Myocyte (in vitro differentiated cells): ENCODE data around the gene PRELID3B. TPM values are rescaled to one million over a fixed set of nuclear protein-coding genes. Genes with fewer than 3 reads are reported as not detected.
A peak's percentile ranks its signal among the peaks of the same experiment; 100 is the strongest.
"Not testable (repeated sequence)": the region's sequence is repeated elsewhere in the genome, so short reads cannot be mapped to it uniquely, and the experiment has no call there.

ENCODE experiments used
- DNase-seq: peaks from one replicate; pipeline ENCODE4 v3.0.0-alpha.2; 2012; ENCODE audit warnings: low read depth
- total RNA-seq: library from RNA; depleted of rRNA; stranded (reverse); fragments of >200 nt; gene quantifications from 2 replicates; pipeline ENCODE4 v1.2.3, GENCODE V29; 2014

PRELID3B gene
- total RNA-seq, 1 donor from 2014 or later: 68.3 TPM

GRCh38 chr20:59026904-59027740 is 15.5 kb downstream of the PRELID3B start:
- DNase-seq: no peak

GRCh38 chr20:59025511-59025910 is 17.1 kb downstream of the PRELID3B start:
- no peak for DNase-seq

DNA sequence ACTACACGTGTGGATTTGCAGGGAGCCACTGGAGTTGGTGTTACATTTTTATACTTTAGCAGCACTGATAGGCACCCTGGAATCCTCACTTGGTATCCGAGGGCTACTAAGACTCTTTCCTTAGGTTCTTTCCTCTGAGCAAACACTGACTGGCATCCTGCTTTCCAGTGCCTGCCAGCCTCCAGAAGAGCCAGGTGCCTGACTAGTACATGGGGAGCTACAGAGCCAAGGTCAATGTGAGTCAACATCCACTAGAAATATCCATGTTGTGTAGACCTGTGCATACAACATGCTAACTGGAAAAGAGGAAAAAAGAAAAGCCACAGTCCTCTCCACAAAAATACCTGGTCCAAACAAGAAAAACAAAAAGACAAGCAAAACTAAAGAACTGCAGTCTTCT is 17.5 kb downstream of the PRELID3B start:
- no peak for DNase-seq

GRCh38 chr20:59024111-59024530 is 18.5 kb downstream of the PRELID3B start:
- no peak for DNase-seq

GRCh38 chr20:59023616-59024015 is 19.0 kb downstream of the PRELID3B start:
- DNase-seq: no peak

DNA sequence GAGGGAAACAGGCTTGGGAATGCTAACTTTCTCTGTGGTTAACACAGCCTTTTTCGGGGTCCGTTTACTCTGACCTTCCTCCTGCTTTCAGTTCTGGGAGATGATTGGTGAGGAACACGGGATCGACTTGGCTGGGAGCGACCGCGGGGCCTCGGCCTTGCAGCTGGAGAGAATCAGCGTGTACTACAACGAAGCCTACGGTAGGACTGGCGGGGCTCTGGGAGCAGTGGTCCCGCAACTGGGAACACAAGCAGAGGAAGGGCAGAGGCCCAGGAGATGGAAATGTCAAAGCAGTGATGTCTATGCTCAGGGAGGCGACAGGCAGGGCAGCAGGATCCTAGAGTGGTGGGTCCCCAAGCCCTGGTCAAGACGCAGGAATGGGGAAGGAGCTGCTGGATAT is 19.8 kb downstream of the PRELID3B start:
- DNase-seq: no peak

- DNase-seq: no peak
Measured at GRCh38 chr20:59020938-59021551, 21.5 kb downstream of the PRELID3B start.

- DNase-seq: peak; percentile 77
Measured at GRCh38 chr20:59019217-59019616, 23.4 kb downstream of the PRELID3B start, which contains the start of gene TUBB1. TUBB1 (plus strand) TSS chr20:59019429; CDS start chr20:59019523, 94 bp downstream.

GRCh38 chr20:59018817-59019216 is 23.8 kb downstream of the PRELID3B start:
- DNase-seq: no peak

- DNase-seq: no peak
Measured at GRCh38 chr20:59017493-59018231, 24.9 kb downstream of the PRELID3B start.

DNA sequence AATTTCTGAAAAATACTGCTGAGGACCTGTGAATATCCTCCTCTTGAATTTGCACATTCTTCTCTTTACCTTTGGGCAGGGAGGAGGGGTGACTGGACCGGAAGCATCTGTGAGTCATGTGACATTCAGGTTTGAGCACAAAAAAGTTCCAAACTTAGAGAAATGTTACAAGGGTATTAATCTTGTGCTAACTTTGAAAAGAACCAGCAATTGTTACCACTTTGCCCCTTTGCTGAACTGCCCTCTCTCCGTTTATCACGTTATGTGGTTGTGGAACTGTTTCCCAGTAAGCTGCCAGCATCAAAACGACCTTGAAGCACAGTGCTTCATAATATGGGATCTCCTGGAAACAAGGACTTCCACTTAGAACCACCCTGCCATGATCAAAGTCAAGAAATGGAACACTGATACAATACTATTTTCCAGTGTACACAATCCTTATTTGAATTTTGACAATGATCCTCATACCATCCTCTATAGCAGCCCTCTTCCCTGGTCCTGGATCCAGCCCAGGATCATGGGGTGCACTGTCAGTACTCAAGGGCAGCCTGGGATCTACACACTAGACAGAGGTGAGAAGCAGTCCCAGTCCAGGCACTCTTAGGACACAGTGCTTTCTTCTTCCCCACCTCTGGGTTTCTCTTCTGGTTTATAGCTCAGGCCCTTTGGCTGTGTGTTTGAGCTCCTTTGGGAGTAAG is 25.6 kb downstream of the PRELID3B start:
- DNase-seq: no peak

DNA sequence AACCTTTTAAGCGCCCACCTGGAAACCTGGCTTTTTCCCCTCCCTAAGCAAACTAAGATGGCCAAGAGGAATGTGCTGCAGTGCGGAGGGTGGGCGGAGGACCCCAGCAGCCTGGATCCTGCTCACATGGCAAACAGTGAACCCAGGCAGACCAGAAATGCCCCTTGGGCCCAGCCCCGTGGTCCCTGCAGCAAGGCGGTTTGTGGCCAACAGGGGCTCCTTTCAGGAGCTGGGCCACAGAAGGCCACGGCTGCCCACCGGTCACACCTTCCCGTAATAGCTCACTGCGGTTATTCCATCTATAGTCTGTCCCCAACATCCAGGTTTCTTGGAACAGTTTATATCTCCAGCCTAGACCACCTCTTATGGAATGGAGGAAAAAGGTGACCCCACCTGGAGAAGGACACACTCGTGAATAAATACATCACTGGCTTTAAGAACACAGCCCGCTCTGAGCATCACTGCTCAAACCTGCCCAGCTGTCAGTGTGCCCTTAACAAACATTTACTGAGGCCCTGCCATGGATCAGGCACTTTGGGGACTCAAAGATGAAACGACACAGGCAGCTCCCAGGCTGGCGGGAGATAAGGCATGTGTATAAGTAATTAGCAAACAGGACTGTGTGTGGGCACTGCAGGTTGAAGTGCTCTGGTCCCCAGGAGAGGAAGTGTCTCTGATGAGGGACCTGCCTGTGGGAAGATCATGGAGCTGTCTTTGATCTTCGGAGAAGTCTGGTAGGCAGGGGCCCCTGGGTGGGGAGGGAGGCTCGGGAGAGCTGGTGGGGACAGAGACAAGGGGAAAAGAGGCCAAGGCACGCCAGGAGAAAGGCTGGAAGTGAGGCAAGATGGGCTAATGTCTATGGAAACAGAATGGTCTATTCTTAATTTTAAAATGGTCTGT is 26.5 kb downstream of the PRELID3B start:
- no peak for DNase-seq

DNA sequence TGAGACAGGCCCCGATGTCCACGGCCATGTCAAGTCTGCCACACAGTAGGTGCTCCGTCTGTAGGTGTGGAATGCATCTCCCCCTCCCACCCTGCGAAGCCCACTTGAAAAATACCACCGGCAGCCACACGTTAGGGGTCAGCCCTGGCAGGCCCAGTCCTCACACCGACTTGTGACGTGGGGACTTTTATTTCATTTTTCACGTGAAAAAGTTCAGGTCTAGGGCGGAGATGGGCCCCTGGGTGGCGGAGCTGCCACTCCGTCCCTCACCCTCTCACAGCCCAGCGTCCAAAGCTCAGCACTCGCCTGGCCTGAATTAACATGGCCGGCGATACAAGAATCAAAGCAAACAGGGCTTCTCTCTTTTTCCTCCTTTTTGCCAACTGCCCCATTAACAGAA is 27.2 kb downstream of the PRELID3B start:
- no peak for DNase-seq

- no peak for DNase-seq
Measured at GRCh38 chr20:59014680-59015389, 27.8 kb downstream of the PRELID3B start.

DNA sequence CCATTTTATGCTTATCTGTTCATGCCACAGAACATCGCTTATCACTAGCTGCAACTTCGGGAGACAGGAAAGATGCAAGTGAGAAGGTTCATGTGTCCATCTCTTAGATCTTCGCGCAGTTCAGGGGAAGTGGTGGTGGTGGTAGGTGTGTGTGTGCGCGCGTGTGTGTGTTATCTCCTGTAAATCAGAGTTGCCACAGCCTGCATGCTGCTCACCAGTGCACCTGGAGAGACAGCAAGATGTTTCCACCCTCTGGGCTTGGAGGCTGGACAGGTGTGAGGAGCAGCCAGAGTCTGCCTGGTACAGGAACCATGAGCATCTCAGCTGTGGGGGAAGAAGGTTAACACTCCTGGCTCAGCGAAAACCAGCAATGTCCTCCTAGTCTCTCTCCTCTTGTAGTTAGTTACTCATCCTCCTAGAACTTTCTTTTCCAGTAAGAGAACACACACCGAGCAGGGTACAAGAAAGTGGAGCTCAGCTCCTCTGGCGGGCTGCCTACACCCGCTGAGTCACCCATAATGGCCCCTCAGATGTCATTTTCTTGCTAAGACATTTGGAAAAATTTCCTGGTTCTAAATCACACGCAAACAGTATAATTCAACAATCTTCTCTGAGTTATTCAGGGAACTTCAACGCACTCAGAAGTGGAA is 28.5 kb downstream of the PRELID3B start:
- DNase-seq: no peak

DNA sequence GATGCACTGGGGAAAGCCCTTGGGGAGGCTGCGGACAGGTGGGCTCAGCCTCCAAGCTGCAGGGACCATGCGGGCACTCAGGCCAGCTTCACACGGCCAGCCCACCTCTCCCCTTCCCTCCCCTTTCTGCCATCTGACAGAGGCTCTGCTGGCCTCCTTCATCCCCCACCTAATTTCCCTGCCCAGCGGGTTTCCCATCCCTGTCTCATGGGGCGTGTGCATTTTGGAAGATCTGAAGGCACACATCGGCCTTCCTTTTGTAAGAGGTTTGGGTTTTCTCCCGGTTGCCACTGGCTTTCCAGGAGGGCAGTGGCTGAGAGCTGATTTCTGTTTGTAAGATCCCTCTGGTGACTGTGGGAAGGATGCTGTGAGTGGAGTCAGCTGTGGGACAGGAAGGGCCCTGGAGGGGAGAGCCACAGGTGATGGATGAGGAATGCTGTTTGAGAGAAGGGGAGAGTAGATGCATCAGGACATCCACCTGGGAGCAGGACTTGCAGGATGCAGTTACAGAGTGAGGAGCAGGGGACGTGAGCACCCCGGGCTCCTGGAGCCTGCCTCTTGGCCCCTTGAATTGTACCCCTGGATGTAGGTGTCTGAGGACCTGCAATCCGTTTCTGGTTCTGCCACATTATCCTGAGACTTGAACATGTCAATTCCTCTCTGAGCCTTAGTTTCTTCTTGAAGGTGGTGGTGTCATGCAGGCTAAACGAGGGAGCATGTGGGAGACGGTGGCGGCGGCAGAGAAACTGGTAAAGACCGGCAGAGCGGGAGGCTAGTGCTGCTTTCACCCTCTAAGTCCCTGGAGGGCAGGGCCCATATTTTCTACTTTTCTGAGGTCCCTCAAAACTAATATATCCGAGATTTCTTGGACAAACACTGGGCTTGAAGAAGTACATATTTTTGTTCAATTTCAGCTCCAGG is 29.3 kb downstream of the PRELID3B start:
- DNase-seq: no peak

GRCh38 chr20:59011874-59012157 is 30.8 kb downstream of the PRELID3B start:
- not testable (repeated sequence) for DNase-seq
